ENCODE measurements around the gene SEC14L6.

DNA sequence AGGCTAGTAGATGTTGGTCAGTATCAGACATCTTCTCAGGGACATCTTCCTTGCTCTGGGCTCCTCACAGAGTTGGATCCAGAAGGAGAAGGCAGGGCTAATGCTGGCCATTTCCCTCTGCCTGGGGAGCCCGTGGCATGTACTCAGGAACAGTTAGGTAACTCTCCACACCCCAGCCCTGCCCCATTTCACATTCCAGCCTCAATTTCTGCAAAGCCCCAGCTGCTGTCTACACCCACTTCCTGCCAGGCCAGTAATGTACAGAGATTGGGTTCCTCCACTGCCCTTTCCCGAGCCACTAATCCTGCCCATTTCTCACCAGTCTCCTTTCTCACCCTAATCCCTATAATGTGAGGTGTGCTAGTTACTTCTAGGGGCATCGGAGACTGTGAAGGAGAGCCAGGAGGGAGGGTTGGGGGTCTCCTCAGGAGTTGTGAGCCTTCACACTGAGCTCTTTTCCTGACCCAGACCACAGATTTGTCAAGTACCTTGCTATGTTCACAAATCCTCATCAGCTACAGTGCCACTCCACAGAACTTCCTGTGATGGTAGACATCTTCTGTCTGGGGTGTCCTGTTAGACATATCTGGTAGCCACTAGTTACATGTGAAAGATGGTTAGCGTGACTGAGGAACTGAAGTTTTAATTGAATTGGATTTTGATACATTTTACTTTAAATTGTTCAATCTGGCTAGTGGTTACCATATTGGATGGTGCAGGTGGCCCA, 73.4 kb downstream of the SEC14L6 start:
- no peak for TF ChIP-seq CTCF (IDR thresholded peaks at IDR 0.05; ENCODE audit: borderline replicate concordance, extremely low read depth, low read length, poor library complexity, severe bottlenecking)
- TF ChIP-seq EZH2 (IDR thresholded peaks at IDR 0.05; ENCODE audit: borderline replicate concordance, low read depth, low read length, severe bottlenecking), result no peak

All from DND-41 (cell line).